ENCODE data around the gene PDPR. TPM values are rescaled to one million over a fixed set of nuclear protein-coding genes. Genes with fewer than 3 reads are reported as not detected.

Gene PDPR
- 39.5 and 40.0 TPM in 2 replicates for total RNA-seq

DNA sequence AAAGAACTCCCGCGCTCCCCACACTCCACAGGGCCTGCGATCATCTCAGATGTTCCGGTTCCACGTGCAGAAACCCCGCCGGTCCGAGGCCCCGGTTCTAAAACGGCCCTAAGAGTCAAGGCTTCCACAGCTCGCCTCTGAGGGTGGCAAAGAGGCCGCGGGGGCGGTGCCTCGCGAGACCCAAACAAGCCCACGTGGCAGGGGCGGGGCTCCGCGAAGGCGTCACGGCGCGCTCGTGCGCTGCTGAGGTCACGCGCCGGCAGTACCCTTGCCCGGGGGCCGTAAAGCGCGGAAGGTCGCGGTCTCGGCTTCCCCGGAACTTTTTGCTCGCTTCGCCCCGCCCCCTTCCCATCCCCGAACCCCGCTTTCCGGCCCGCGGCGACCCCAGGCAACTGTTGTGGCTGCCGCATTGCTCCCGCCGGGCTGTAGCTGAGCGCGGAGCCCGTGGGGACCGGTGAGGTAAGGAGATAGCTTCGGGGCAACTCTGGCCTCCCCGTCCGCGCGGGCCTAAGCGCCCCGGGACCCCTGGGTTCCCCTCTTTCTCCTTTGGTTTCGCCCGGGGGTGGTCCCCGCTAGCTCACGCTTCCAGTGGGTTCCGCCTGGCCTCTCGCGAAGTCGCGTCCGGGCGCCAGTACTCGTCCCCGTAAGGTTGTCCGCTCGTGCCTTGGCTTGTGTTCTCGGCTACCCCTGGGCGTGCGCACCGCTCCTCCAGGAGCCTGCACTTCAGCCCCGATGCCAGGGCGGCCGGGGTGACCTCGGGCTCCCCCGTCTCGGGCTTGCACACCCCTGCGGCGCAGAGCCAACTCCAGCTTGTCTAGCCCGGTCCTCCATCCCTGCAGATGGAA is at the start of gene PDPR:
TSS of gene PDPR (plus strand) at position 351 of the 845 bp plus-strand sequence. CDS start 6,161 bp downstream, outside the sequence.

DNA sequence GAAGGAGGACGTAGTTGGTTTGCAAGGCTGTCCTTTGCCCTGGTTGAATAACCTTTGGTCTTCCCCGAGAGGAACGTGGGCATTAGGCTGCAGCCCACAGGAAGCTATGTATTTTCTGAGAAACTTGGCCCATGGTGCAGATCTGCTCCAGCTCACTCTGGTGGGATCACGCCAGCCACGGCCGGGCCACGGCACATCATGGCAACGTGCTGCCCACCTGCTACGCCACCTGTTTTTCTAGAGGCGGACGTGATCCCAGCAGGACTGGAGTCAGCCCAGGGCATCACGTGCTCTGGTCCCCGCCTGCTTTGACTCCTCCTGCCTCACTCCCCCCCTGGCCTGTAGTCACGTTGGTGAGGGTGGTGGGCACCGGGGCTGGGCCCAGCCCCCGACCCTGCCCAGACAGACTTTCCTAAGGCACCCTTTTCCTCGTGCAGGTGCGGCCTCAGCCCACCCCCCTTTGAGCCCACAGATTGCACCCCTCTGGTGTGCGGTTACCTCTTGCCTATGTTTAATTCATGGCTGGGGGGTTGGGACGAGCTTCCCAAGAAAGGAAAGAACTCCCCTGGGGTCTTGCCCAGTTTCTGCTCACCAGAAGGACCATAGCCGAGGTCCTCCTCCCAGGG is 59.2 kb downstream of the PDPR start, which contains the start of gene CLEC18C:
TSS of gene CLEC18C (plus strand) at position 576 of the 626 bp plus-strand sequence. CDS start 492 bp downstream, outside the sequence.

Small RNA genes lying within 50 kb of the gene (small RNA-seq; reads per million reads assigned to genes)
- not detected for gene AC009060.2

Other genes starting within 250 kb of the PDPR start
- 0.57 and 0.98 TPM in 2 replicates for gene CLEC18A, start 163.0 kb upstream of the PDPR start, total RNA-seq
- not detected in 2 replicates for gene CLEC18C, start 59.5 kb downstream of the PDPR start, total RNA-seq
- 39.6 and 39.8 TPM in 2 replicates for gene EXOSC6, start 137.6 kb downstream of the PDPR start, total RNA-seq
- 56.8 and 67.6 TPM in 2 replicates for gene AARS1, start 175.2 kb downstream of the PDPR start, total RNA-seq
- 35.8 and 47.7 TPM in 2 replicates for gene DDX19B, start 184.9 kb downstream of the PDPR start, total RNA-seq
- gene DDX19A, start 232.6 kb downstream of the PDPR start, total RNA-seq: 41.8 and 46.9 TPM in 2 replicates

Data from vein endothelial cell (primary cell).